ENCODE data around the gene HSPG2.
A peak's percentile ranks its signal among the peaks of the same experiment; 100 is the strongest.

The HSPG2 gene

GRCh38 chr1:21878840-21879478 lies 58.2 kb downstream of the HSPG2 start:
- TF ChIP-seq CEBPB (IDR thresholded peaks at IDR 0.05) (no peak), NFIC (IDR thresholded peaks at IDR 0.05) (no peak), EP300 (IDR thresholded peaks at IDR 0.05; ENCODE audit: borderline replicate concordance) (no peak), MAX (IDR thresholded peaks at IDR 0.05) (no peak), USF1 (IDR thresholded peaks at IDR 0.05) (no peak), TAF1 (IDR thresholded peaks at IDR 0.05; ENCODE audit: low read depth) (no peak), TEAD4 (IDR thresholded peaks at IDR 0.05) (no peak), CREB1 (IDR thresholded peaks at IDR 0.05; ENCODE audit: low read depth) (no peak)

GRCh38 chr1:21878009-21878773 lies 58.9 kb downstream of the HSPG2 start:
- no peak for TF ChIP-seq EP300 (IDR thresholded peaks at IDR 0.05; ENCODE audit: borderline replicate concordance)
- no peak for TF ChIP-seq RAD21 (IDR thresholded peaks at IDR 0.05; ENCODE audit: low read depth)

GRCh38 chr1:21876267-21876666 lies 60.8 kb downstream of the HSPG2 start:
- no peak for TF ChIP-seq CEBPB (IDR thresholded peaks at IDR 0.05)

GRCh38 chr1:21875621-21876063 lies 61.5 kb downstream of the HSPG2 start:
- TF ChIP-seq EGR1 (IDR thresholded peaks at IDR 0.05) (no peak), ZBTB7A (IDR thresholded peaks at IDR 0.05; ENCODE audit: low read depth) (no peak), USF1 (IDR thresholded peaks at IDR 0.05) (no peak), FOXM1 (IDR thresholded peaks at IDR 0.05; ENCODE audit: borderline replicate concordance, low read depth) (no peak), REST (IDR thresholded peaks at IDR 0.05; ENCODE audit: low read depth) (no peak)

GRCh38 chr1:21874778-21875547 lies 62.1 kb downstream of the HSPG2 start:
- TF ChIP-seq TEAD4 (IDR thresholded peaks at IDR 0.05) (no peak), USF1 (IDR thresholded peaks at IDR 0.05) (no peak), NFIC (IDR thresholded peaks at IDR 0.05) (peak; percentile 56; the same call in 1 of the 2 replicates), YY1 (IDR thresholded peaks at IDR 0.05; ENCODE audit: low read depth) (no peak)

- no peak for TF ChIP-seq MAX (IDR thresholded peaks at IDR 0.05)
- TF ChIP-seq TAF1 (IDR thresholded peaks at IDR 0.05; ENCODE audit: low read depth): no peak
- no peak for TF ChIP-seq TCF12 (IDR thresholded peaks at IDR 0.05; ENCODE audit: low read depth)
- TF ChIP-seq USF1 (IDR thresholded peaks at IDR 0.05): no peak
- TF ChIP-seq FOXM1 (IDR thresholded peaks at IDR 0.05; ENCODE audit: borderline replicate concordance, low read depth): no peak
- no peak for TF ChIP-seq TEAD4 (IDR thresholded peaks at IDR 0.05)
These were observed 62.8 kb downstream of the HSPG2 start for GRCh38 chr1:21874328-21874727.

- TF ChIP-seq EGR1 (IDR thresholded peaks at IDR 0.05) (no peak), CREB1 (IDR thresholded peaks at IDR 0.05; ENCODE audit: low read depth) (no peak)
These were observed 63.3 kb downstream of the HSPG2 start for GRCh38 chr1:21873761-21874160.
